Stimulated activated CD4-positive, alpha-beta T cell treated with anti-CD3 and anti-CD28 coated beads, Interleukin-4, amount 100 ng/mL, for 24 hours (primary cell): ENCODE measurements around the gene PPP1R18.

Experiments used
- DNase-seq: peaks from one replicate; pipeline ENCODE4 v3.0.0-alpha.2; 2020

PPP1R18 gene

DNA sequence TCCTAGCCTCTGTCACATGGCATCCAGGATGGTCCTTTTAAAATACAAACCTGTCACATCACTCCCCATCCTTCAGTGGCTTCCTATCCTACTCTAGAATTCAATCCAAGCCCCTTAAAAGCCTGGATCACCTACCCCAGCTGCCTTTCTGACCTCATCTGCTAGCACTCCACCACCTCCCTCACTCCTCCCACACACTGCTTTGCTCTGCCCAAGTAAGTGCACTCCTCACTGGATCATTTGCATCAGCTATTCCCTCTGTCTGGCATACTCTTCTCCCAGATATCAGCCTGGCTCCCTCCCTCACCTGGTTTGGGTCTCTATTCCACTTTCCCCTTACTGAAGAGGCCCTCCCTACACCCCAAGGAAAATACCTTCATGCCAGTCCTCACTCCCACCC lies 29.0 kb downstream of the PPP1R18 start:
- no peak for DNase-seq

- no peak for DNase-seq
Measured at GRCh38 chr6:30656513-30656912, 29.9 kb downstream of the PPP1R18 start.

GRCh38 chr6:30655743-30656094 lies 30.7 kb downstream of the PPP1R18 start:
- DNase-seq = no peak

GRCh38 chr6:30654798-30655742 lies 31.4 kb downstream of the PPP1R18 start:
- DNase-seq = no peak

GRCh38 chr6:30651143-30651542 lies 35.3 kb downstream of the PPP1R18 start:
- no peak for DNase-seq

- peak; percentile 79 for DNase-seq
Measured at GRCh38 chr6:30647242-30648116, 39.0 kb downstream of the PPP1R18 start.

DNA sequence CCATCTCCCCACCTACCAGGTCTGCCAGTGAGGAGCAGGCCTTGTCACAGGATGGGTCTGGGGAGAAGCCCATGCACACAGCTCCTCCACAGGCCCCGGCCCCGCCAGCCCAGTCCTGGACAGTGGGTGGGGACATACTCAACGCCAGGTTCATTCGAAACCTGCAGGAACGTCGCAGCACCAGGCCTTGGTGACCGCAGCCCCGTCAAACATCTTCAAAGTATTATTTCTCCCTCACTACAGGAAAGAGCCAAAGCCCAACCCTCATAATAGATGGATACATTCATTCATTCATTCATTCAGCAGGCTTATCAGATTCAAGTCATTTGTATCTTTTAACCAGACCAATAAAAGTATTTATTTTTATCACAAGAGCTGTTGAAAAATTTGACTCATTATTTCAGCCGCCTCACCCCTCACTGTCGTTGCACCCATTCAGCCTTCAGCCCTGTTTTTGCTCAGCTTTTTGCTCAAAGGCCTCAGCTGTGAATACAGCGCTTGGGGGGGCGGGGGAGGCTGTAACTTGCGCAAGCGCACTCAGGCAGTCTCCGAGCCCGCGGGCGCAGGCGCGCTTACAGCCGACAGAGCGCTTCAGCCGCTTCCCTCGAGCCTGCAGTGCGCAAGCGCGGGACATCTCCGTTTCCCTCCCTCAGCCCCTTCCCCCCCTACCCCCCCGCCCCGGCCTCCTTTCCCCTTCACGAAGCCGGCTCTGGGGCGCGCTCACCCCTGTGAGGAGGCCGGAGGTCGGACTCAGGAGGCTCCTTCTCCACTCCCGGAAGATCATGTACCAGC lies 39.8 kb downstream of the PPP1R18 start, which contains the start of gene C6orf136:
C6orf136 (plus strand) TSS at position 684 of the 792 bp plus-strand sequence; CDS start at position 783, 99 bp downstream.
- peak; percentile 93 for DNase-seq

DNA sequence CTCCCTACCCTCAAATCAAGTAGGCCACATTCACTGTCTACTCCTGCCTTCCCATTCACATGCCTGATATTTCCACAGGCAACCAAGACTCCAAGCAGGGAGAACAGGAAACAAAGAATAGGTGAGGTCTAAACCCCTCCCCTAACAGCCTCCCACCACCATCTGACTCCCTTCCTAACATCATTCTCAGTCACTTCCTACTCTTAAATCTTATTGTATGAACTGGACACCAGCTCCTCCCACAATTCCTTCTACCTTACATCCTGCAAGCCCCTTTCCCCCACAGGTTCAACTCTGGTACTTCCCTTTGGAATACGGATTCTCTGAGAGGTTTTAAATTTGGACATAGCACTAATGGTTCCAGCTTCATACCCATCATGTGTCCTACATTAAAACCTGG lies 40.5 kb downstream of the PPP1R18 start:
- no peak for DNase-seq

- DNase-seq = no peak
Measured at GRCh38 chr6:30644769-30645168, 41.7 kb downstream of the PPP1R18 start.

DNA sequence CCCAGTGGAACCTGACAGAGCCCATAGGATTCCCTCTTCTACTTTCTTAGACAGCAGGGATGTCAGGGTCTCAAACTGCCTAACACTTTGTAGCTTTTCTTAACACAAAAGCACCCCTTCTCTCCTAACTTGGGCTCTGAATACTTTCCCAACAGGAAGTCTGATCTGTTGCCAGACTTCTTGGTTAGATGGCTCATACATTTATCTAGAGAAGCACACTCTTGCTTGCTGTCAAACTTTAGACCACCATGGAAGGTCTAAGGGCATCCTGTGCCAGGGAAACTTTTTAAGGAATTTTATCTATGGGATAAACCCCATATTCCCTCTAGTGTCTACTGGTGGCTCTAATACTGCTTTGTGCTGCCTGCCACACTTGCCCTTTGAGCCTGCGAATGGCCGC lies 42.8 kb downstream of the PPP1R18 start:
- DNase-seq = no peak

GRCh38 chr6:30641048-30641447 lies 45.4 kb downstream of the PPP1R18 start:
- no peak for DNase-seq

GRCh38 chr6:30640481-30640880 lies 46.0 kb downstream of the PPP1R18 start:
- DNase-seq = no peak

DNA sequence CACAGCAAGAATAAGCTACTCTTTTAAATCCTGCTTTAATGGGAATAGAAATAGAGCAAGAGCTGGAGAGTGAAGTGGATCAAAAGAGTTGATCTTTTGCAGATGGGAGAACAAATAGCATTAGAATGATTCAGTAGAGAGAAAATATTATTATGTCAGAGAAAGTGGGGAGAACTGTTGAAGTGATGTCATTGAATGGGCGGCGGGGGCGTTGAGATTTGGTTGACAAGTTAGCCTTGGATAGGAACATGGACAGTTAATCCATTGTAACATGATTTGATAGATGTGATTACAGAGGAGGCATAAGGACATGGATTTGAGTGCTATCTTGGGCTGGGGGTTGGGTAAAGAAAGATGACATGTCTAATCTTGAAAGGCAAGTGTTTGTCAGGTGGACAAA lies 50.6 kb downstream of the PPP1R18 start:
- DNase-seq = no peak

DNA sequence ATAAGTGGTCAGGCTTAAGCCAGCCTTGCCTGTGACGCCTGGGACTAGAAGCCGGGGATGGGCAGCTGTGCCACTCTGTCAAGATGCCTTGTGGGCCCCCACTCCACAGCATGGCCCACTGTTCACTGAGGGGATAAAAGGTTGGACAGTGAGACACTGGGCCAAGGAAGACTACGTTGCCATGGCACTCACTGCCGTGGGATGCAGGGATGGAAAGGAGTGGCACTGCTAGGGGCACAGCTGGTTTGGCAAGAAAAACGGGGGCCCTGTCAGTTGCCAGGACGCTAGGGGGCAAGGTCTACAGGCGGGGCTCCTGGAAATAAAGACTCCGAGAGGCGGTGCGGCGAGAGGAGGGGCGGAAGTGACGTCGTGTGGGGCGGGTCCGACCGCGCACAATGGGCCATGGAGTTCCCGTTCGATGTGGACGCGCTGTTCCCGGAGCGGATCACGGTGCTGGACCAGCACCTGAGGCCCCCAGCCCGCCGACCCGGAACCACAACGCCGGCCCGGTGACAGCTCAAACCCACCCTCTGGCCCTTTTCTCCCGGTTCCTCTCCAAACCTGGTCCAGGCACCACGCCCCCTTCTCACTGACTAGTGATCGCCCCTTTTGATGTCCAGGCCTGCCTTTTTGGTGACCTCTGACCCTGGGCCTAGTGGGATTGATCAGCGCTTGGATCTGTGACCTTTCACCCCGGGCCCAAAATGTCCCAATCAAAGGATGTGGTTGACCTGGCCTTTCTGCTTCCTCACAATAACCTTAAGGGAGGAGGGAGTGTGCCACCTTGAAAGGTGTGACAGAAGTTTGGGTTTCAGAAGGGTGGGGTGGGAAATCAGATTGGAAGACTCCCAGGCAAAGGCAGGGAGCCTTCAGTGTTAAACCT lies 59.7 kb downstream of the PPP1R18 start, which contains the start of gene ATAT1:
ATAT1 (plus strand) TSS at position 391 of the 883 bp plus-strand sequence.
- DNase-seq = peak; percentile 89
